Measurements from ENCODE around the gene CHRNA10.

CHRNA10 gene

GRCh38 chr11:3700410-3700809 lies 29.2 kb upstream of the CHRNA10 start:
- TF ChIP-seq, protein P1, sequence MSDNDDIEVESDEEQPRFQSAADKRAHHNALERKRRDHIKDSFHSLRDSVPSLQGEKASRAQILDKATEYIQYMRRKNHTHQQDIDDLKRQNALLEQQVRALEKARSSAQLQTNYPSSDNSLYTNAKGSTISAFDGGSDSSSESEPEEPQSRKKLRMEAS (IDR thresholded peaks at IDR 0.05): no peak
- TF ChIP-seq ZBTB7A (IDR thresholded peaks at IDR 0.05; ENCODE audit: low read depth): no peak
- TF ChIP-seq CREB1 (IDR thresholded peaks at IDR 0.05; ENCODE audit: low read depth): no peak
- no peak for TF ChIP-seq FOXM1 (IDR thresholded peaks at IDR 0.05; ENCODE audit: borderline replicate concordance, low read depth)
- TF ChIP-seq NFIC (IDR thresholded peaks at IDR 0.05): no peak
- no peak for TF ChIP-seq YY1 (IDR thresholded peaks at IDR 0.05; ENCODE audit: low read depth)
- TF ChIP-seq, protein P2, sequence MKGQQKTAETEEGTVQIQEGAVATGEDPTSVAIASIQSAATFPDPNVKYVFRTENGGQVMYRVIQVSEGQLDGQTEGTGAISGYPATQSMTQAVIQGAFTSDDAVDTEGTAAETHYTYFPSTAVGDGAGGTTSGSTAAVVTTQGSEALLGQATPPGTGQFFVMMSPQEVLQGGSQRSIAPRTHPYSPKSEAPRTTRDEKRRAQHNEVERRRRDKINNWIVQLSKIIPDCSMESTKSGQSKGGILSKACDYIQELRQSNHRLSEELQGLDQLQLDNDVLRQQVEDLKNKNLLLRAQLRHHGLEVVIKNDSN (IDR thresholded peaks at IDR 0.05): no peak
- no peak for TF ChIP-seq EP300 (IDR thresholded peaks at IDR 0.05; ENCODE audit: borderline replicate concordance)
- TF ChIP-seq EGR1 (IDR thresholded peaks at IDR 0.05): no peak
- TF ChIP-seq TCF12 (IDR thresholded peaks at IDR 0.05; ENCODE audit: low read depth): no peak
- TF ChIP-seq CEBPB (IDR thresholded peaks at IDR 0.05): no peak

GRCh38 chr11:3686751-3687150 lies 15.6 kb upstream of the CHRNA10 start:
- TF ChIP-seq EGR1 (IDR thresholded peaks at IDR 0.05) (no peak), RAD21 (IDR thresholded peaks at IDR 0.05; ENCODE audit: low read depth) (no peak), TCF12 (IDR thresholded peaks at IDR 0.05; ENCODE audit: low read depth) (no peak)

- TF ChIP-seq TAF1 (IDR thresholded peaks at IDR 0.05; ENCODE audit: low read depth) (no peak), TEAD4 (IDR thresholded peaks at IDR 0.05) (no peak), YY1 (IDR thresholded peaks at IDR 0.05; ENCODE audit: low read depth) (no peak), TCF12 (IDR thresholded peaks at IDR 0.05; ENCODE audit: low read depth) (no peak), ZBTB7A (IDR thresholded peaks at IDR 0.05; ENCODE audit: low read depth) (no peak), FOXM1 (IDR thresholded peaks at IDR 0.05; ENCODE audit: borderline replicate concordance, low read depth) (no peak), NFIC (IDR thresholded peaks at IDR 0.05) (no peak), EP300 (IDR thresholded peaks at IDR 0.05; ENCODE audit: borderline replicate concordance) (no peak), CEBPB (IDR thresholded peaks at IDR 0.05) (no peak), EGR1 (IDR thresholded peaks at IDR 0.05) (no peak), RAD21 (IDR thresholded peaks at IDR 0.05; ENCODE audit: low read depth) (no peak), CREB1 (IDR thresholded peaks at IDR 0.05; ENCODE audit: low read depth) (no peak)
- TF ChIP-seq, protein P1 (IDR thresholded peaks at IDR 0.05): no peak
- TF ChIP-seq, protein P3, sequence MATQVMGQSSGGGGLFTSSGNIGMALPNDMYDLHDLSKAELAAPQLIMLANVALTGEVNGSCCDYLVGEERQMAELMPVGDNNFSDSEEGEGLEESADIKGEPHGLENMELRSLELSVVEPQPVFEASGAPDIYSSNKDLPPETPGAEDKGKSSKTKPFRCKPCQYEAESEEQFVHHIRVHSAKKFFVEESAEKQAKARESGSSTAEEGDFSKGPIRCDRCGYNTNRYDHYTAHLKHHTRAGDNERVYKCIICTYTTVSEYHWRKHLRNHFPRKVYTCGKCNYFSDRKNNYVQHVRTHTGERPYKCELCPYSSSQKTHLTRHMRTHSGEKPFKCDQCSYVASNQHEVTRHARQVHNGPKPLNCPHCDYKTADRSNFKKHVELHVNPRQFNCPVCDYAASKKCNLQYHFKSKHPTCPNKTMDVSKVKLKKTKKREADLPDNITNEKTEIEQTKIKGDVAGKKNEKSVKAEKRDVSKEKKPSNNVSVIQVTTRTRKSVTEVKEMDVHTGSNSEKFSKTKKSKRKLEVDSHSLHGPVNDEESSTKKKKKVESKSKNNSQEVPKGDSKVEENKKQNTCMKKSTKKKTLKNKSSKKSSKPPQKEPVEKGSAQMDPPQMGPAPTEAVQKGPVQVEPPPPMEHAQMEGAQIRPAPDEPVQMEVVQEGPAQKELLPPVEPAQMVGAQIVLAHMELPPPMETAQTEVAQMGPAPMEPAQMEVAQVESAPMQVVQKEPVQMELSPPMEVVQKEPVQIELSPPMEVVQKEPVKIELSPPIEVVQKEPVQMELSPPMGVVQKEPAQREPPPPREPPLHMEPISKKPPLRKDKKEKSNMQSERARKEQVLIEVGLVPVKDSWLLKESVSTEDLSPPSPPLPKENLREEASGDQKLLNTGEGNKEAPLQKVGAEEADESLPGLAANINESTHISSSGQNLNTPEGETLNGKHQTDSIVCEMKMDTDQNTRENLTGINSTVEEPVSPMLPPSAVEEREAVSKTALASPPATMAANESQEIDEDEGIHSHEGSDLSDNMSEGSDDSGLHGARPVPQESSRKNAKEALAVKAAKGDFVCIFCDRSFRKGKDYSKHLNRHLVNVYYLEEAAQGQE (IDR thresholded peaks at IDR 0.05; ENCODE audit: low read depth): no peak
- TF ChIP-seq, protein P2 (IDR thresholded peaks at IDR 0.05): no peak
Measured at GRCh38 chr11:3685923-3686322, 14.7 kb upstream of the CHRNA10 start.

- TF ChIP-seq EGR1 (IDR thresholded peaks at IDR 0.05) (no peak), TCF12 (IDR thresholded peaks at IDR 0.05; ENCODE audit: low read depth) (no peak), FOXM1 (IDR thresholded peaks at IDR 0.05; ENCODE audit: borderline replicate concordance, low read depth) (no peak), TEAD4 (IDR thresholded peaks at IDR 0.05) (no peak), NFIC (IDR thresholded peaks at IDR 0.05) (no peak), TAF1 (IDR thresholded peaks at IDR 0.05; ENCODE audit: low read depth) (no peak), CREB1 (IDR thresholded peaks at IDR 0.05; ENCODE audit: low read depth) (no peak)
- TF ChIP-seq, protein P2 (IDR thresholded peaks at IDR 0.05): no peak
- TF ChIP-seq, protein P3 (IDR thresholded peaks at IDR 0.05; ENCODE audit: low read depth): no peak
Measured at GRCh38 chr11:3684819-3685172, 13.6 kb upstream of the CHRNA10 start.

DNA sequence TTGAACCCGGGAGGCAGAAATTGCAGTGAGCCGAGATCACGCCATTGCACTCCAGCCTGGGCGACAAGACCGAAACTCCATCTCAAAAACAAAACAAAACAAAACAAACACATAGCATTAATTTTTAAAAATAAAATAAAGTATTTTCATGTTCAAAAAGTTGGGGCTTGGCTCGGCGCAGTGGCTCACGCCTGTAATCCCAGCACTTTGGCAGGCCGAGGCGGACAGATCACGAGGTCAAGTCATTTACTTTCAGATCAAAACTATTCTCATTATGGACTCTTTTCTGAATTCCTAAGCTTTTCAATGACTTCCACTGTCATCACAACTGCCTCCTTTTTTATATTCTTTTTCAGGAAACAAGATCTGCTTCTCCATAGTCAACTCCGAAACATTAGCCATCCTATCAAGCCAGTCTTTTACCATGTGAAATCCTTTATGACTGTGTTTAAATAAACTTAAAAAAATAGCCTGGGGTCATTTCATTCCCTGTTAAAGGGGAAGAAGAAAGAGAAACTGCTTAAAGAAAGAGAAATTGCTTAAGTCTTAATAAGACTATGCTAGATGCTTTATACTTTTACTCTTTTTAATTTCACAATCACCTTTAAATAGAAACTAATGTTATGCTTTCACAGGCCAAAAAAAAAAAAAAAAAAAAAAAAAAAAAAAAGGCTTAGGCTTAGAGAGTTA lies 13.1 kb upstream of the CHRNA10 start:
- TF ChIP-seq, protein P2 (IDR thresholded peaks at IDR 0.05): no peak
- no peak for TF ChIP-seq EP300 (IDR thresholded peaks at IDR 0.05; ENCODE audit: borderline replicate concordance)
- TF ChIP-seq CREB1 (IDR thresholded peaks at IDR 0.05; ENCODE audit: low read depth): no peak
